Vagina (tissue), 2 donors: ENCODE data around the gene ACAN.

ENCODE experiments used
- CTCF ChIP-seq, 3 experiments: fragments of 450-650 bp in 2 of 3; fragments of 200-600 bp in 1 of 3; sonication (generic) in 1 of 3; IDR thresholded peaks; one replicate each; pipeline ENCODE4 v1.5.1; 2017 to 2019; ENCODE audit warnings: antibody characterized with exemption in 3 of 3, mild to moderate bottlenecking in 2 of 3, moderate library complexity in 2 of 3
- POLR2A ChIP-seq, 2 donors: fragments of 450-650 bp; IDR thresholded peaks; one replicate each; pipeline ENCODE4 v1.6.1; 2017; ENCODE audit warnings: antibody characterized with exemption in 2 of 2, mild to moderate bottlenecking in 2 of 2, moderate library complexity in 2 of 2
- POLR2AphosphoS5 ChIP-seq, 2 donors: sonication (generic); formaldehyde crosslinking; IDR thresholded peaks; one replicate each; pipeline ENCODE4 v1.9.0; 2017; ENCODE audit warnings: antibody characterized with exemption in 2 of 2, mild to moderate bottlenecking in 2 of 2, low read depth in 1 of 2; ENCODE audit not compliant: insufficient read depth in 1 of 2

- TF ChIP-seq CTCF (IDR thresholded peaks at IDR 0.05) (peak; percentile 51 to 57 (median 57)), POLR2A (IDR thresholded peaks at IDR 0.05) (no peak), POLR2AphosphoS5 (IDR thresholded peaks at IDR 0.05; ENCODE audit: insufficient read depth in 1 of 2, low read depth in 1 of 2) (peak; percentile 10 to 22)
These were observed 91.1 kb downstream of the ACAN start for GRCh38 chr15:88894348-88894818.
